CD4-positive, alpha-beta T cell treated with Interleukin-4 for 1 hour (primary cell): ENCODE results near the gene SMIM33.
A peak's percentile ranks its signal among the peaks of the same experiment; 100 is the strongest.
"Not testable (repeated sequence)": the region's sequence is repeated elsewhere in the genome, so short reads cannot be mapped to it uniquely, and the experiment has no call there.

Experiments used
- DNase-seq, 2 donors: peaks; one replicate each; pipeline ENCODE4 v3.0.0-alpha.2; 2020 to 2022

SMIM33 gene

DNA sequence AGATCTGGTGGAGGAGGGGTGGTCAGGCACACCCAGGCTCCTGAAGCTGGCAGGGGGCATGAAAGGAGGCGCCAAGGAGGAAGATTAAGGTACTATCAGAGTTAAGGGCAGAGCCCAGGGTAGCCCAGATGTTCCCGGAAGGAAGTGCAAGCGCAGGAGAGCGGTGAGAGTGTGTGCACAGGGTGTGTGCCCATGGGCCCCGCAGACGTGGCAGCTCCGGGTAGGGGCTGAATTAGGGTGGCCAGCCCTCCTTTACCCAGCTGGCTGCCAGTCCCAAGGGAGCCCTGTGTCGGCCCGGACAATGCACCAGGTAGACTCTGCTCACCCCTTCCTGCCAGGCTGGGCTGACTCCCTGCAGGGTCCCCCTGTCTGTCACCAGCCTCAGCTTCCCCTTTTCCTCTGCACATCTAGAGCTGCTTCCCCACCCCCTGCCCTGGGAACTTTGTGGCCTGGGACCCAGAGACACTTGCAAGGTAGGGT lies at the start of gene SMIM33:
TSS of gene SMIM33 (plus strand) at position 184 of the 480 bp plus-strand sequence. CDS start at position 302, 118 bp downstream.
- DNase-seq: peak in 1 of 2 donors; percentile 59

DNA sequence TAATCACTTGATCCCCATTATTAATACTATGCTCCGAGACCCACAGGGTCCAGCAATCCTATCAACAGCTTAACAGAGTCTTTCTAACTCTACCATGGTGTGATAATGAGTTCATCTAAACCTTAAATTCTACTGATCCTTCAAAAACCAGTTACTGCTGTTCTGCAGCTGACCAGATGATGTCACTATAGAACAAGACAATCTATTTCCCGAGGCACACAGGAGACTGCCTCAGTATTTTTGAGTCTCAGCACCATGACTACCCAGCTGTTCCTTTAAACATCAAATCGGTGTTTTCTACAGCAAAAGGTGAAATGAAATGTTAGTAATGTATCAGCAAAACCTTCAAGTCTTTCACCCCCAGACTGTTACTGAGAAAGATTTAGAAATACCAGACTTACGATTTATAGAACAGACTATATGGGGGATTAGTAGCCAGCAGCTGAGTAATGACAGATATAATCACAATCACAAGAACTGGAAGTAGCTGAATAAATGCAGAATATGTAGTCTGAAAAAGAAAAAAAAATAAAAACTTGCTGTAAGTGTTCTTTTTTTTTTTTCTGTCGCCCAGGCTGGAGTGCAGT lies 48.4 kb upstream of the SMIM33 start:
- DNase-seq: peak; percentile 74 to 88

DNA sequence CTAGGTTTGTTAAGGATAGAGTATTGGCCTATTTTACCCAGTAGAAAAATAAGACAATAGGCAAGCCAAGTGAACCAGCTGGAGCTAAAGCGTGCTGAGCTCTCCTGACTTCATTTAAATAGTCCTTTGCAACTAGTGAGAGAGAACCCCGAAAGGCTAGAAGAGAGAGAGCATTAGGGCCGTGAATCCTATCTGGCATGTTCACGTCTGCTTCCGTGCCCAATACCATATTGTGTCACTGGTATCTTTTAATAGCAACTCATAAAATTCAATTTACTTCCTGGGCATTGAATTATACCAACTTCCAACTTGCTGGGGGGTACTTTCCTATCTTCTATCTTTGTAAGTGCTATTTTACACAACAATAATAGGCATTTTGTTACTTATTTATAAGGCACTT lies 45.3 kb upstream of the SMIM33 start:
- no peak for DNase-seq

DNA sequence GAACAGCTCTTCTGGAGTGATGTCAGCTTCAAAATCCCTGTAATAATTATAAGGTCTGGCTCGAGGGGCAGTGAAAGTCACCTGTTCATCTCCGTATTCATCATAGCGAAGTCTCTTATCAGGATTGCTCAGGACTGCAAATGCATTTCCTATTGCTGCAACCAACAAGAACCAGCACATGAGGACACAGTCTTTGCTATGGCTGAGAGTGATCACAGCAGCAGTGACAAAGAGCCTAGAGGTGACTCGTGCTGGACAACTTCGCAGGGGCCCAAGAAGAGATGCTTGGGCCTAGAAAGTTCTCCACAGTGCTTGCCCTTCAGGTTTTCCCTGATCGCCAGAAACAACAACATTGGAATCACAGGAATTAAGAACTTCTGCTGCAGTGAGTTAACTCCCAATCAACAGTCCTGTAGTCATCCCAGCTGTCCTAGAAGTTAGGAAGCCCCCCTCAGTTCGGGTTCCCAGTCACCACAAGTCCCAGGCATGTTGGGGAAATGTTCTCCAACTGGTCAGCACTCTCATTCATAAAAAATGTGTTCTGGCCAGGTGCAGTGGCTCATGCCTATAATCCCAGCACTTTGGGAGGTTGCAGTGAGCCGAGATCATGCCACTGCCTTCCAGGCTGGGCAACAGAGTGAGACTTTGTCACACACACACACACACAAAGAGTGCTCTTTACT lies 44.5 kb upstream of the SMIM33 start:
- no peak for DNase-seq

DNA sequence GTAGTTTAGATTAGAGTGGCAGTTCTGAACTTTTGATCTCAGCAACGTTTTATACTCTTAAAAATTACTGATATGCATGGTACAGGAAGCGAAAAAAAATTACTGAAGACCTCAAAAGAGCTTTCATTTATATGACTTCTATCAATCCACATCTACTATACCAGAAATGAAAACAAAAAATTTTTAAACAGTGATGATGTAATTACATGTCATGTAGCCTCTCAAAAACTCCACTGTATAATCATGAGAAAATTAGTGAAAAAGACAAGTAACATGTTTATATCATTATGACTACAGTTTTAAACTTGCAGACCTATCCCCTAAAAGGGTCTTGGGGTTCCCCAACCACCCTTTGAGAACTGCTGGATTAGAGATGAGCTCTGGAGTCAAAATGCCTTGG lies 40.8 kb upstream of the SMIM33 start:
- DNase-seq: no peak

DNA sequence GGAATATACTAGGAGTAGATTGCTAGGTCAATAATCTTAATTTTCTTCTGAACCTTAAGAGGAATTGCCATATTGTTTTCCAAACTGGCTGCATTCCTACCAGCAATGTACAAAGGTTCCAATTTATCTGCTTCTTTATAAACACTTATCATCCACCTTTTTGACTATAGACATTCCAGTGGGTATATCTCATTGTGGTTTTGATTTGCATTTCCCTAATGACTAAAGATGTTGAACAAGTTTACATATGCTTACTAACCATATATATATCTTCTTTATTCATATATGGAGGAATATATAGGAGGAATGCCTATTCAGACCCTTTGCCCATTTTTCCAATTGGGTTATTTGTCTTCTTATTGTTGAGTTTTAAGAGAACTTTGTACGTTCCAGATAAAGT lies 39.1 kb upstream of the SMIM33 start:
- DNase-seq: no peak

DNA sequence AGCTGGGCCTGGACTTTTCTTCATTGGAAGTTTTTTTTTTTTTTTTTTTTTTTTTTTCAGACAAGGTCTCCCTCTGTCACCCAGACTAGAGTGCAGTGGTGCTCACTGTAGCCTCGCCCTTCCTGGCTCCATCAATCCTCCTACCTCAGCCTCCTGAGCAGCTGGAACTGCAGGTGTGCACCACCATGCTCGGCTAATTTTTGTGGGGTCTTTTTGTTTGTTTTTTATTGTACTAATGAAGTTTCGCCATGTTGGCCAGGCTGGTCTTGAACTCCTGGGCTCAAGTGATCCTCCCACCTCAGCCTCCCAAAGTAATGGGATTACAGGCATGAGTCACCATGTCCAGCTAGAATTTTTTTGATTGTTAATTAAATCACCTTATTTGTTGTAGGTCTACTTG lies 35.1 kb upstream of the SMIM33 start:
- DNase-seq: no peak

DNA sequence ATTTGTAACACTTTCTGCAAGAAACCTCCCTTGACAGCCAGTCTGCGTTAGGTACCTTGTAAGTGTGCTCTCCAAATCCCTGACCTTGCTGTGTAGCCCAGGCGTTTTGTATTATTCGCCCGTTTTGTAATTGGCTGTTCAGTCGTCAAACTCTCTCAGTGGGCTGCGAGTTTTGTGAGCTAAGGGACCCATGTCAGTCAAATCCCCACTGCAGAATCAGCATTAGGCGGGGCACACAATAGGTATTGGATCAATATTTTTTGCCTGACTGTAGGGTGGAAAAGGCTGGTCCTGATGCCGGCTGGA lies 32.1 kb upstream of the SMIM33 start:
- DNase-seq: no peak

DNA sequence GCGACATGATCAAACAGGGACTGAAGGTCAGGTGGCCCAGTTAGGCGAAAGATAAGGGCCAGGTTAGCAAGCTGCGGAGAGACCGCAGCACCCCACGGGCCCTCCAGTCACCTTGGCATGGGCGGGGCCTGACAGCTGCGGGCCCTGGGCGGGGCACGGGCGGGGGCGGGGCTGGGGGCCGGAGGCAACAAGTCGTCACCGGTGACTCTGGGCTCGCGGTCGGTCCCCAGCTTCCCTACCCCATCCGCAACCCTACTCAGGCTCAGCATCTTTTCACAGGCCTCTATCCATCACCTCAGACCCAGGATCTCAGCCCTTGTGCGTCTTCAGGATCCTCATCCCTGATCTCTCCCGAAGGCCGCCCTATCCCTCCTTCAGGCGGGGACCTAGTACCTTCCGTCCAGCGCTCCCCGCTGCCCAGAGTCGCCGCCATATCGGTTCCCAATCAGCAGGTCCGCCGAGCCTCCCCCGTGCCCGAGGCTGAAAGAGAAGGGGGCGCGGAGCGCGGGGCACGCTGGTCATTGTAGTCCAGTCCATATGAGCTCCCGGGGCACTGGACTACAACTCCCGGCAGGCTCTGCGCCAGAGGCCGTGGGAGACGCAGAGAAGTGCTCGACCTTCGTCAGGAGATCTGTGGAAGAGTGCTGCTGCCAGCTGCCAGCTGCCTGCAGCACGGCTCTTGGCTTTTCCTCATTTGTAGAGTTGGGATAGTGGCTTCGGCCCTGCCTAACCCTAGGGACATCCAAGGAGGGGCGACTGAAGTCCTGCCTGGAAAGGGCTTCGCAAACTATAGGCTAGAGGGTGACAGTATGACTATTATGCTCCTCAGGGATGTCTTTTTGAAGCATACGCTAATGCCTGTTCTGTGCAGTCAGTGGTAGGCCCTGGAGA lies 31.5 kb upstream of the SMIM33 start, which contains the start of gene DNAJC18:
TSS of gene DNAJC18 (minus strand) at position 513 of the 891 bp plus-strand sequence. CDS start at position 433, 80 bp downstream.
- DNase-seq: peak; percentile 90 to 92

DNA sequence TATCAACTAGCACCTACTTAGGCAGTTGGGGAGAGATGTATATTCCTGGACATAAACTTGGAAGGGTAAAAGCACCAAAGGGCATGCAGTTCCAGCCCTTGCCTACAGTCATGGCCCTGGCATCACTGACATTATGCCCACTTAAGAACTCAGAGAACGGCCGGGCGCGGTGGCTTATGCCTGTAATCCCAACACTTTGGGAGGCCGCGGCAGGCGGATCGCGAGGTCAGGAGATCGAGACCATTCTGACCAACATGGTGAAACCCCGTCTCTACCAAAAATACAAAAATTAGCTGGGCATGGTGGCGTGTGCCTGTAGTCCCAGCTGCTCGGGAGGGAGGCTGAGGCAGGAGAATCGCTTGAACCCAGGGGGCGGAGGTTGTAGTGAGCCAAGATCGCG lies 30.4 kb upstream of the SMIM33 start:
- DNase-seq: not testable (repeated sequence)

DNA sequence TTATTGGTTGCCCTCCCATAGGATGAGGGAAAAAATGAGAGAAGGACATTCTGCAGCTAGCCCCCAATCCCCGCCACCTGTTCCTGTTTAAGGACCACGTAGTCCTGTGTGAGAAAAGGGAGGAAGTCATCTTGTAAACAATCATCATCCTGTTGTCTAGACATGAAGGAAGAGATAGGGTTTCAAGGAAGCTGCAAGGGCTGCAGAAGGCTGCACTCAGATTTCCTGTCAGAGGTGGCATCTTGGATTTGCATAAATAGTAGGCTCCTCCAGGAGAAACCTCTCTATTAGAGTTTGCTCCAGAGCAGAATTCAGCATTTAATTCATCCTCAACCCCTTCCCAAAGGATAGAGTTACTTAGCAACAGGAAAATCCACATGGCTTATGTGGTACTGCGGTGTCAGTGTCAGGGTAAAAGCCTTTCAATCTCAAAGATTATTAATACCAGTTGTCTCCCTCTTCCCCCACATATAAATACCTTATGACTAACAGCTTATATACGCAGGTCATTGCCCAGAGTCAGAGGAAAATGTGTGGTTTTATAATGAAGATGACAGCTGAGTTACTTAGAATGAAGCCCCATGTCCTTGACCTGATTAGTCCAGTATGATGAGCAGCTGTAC lies 26.9 kb upstream of the SMIM33 start:
- peak in 1 of 2 donors; percentile 48 for DNase-seq

DNA sequence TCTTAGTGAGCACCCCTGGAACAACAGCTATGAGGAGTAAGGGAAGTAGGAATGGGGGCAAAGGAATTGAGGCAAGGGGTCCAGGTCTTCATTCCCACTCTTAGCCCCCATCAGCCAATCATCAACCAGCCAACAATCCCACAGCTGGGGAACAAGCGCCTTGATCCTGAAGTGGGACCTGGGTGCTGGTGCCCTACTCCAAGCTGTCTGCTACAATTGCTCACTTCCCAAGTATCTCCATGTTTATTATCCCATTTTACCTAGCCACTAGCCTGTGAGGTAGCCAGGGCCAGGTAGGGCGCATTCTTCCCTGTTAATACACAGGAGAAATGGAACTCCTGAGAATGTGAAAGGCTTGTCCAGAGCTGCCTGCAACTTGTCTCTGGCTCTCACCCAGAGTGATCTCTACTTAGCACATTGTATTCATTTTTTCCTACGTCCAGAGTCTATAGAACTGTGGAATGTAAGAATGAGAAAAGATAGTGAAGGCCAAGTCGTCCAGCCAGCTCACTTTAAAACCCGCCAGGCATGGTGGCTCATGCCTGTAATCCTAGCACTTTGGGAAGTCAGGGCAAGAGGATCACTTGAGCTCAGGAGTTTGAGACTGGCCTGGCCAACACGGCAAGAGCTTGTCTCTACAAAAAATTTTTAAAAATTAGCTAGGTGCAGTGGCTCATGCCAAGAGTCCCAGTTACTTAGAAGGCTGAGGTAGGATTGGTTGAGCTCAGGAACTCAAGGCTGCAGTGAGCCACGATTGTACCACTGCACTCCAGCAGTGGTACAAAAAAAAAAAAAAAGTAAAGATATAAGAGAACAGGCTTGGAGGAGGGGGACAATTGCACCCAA lies 25.3 kb upstream of the SMIM33 start:
- DNase-seq: no peak

DNA sequence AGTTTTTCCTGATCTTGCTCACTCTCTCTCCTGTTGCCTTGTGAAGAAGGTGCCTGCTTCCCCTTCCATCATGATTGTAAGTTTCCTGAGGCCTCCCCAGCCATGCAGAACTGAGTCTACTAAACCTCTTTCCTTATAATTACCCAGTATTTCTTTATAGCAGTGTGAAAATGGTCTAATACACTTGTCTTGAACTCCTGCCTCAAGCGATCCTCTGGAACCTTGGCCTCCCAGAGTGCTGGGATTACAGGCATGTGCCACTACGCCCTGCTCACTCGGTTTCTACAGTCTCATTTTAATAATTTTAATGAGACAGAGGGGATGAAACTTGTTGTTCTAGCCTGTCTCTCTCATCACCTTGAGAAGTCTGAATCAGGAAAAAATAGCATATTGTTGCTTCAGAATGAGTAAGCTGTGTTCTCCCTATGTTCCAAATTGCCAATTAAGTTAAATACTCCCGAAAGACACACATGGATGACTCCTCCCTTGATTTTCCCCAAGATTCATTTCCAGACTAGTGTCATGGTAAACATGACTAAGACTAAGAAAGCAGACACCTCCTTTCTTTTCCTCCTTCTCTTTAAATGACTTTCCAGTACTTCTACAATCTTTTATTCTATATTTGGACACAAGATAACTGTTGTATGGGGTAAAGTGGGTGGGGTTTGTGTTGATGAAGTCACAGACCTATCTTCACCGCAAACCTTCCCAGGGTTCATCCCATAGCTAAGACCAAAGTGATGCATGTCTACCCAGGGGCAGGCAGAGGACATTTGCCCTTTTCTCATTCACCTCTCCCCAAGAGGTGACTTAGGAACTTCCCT lies 23.6 kb upstream of the SMIM33 start:
- no peak for DNase-seq

DNA sequence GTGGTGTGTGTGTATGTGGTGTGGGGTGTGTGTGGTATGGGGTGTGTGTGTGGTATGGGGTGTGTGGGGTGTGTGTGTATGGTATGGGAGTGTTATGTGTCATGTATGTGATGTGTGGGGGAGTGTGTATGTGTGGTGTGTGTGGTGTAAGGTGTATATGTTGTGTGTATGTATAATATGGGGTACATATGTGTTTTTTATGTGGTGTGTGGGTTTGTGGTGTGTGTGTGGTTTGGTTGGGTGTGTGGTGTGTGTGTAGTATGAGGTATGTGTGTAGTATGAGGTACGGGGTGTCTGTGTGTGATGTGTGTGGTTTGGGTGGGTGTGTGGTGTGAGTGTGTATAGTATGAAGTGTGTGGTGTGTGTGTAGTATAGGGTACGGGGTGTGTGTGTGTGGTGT lies 19.6 kb upstream of the SMIM33 start:
- no peak for DNase-seq

DNA sequence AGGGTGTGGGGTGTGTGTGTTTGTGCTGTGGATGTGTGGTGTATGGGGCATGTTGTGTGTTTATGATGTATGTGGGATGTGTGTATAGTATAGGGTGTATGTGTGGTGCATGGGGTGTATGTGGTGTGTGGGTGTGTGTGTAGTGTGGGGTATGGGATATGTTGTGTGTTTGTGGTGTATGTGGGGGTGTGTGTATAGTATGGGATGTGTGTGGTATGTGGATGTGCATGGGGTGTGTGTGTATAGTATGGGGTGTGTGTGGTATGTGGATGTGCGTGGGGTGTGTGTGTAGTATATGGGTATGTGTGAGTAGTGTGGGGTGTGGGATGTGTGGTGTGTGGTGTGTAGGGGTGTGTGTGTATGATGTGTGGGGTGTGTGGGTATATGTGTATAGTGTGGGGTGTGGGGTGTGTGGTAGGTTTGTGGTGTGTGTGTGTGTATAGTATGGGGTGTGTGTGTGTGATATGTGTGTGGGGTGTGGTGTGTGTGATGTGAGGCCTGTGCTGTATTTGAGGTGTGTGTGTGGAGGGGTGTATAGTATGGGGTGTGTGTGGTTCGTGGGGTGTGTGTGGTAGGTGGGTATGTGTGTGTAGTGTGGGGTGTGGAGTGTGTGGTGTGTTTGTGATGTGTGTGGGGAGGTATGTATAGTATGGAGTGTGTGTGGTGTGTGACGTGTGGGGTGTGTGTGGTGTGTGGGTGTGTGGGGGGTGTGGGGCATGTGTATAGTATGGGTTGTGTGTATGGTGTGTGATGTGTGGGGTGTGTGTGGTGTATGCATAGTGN lies 18.7 kb upstream of the SMIM33 start:
- DNase-seq: no peak

DNA sequence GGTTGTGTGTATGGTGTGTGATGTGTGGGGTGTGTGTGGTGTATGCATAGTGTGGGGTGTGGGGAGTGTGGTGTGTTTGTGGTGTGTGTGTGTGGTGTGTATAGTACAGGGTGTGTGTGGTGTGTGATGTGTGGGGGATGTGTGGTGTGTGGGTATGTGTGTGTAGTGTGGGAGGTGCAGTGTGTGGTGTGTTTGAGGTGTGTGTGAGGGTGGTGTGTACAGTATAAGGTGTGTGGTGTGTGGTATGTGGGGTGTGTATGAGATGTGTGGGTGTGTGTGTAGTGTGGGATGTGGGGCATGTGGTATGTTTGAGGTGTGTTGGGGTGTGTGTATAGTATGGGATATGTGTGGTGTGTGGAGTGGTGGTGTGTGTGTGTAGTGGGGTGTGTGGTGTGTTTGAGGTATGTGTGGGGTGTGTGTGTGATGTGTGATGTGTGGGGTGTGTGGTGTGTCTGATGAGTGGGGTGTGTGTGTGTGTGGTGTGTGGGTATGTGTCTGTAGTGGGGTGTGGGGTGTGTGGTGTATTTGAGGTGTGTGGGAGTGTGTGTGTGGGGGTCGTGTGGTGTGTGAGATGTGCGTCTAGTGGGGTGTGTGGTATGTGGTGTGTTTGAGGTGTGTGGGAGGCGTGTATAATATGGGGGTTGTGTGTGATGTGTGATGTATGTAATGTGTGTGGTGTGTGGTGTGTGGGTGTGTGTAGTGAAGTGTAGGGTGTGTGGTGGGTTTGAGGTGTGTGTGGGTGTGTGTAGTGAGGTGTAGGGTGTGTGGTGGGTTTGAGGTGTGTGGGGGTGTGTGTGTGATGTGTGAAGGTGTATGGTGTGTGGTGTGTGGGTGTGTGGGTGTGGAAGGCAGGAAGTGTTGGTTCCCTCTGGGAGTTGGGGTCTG lies 16.9 kb upstream of the SMIM33 start:
- DNase-seq: peak; percentile 60 to 70

DNA sequence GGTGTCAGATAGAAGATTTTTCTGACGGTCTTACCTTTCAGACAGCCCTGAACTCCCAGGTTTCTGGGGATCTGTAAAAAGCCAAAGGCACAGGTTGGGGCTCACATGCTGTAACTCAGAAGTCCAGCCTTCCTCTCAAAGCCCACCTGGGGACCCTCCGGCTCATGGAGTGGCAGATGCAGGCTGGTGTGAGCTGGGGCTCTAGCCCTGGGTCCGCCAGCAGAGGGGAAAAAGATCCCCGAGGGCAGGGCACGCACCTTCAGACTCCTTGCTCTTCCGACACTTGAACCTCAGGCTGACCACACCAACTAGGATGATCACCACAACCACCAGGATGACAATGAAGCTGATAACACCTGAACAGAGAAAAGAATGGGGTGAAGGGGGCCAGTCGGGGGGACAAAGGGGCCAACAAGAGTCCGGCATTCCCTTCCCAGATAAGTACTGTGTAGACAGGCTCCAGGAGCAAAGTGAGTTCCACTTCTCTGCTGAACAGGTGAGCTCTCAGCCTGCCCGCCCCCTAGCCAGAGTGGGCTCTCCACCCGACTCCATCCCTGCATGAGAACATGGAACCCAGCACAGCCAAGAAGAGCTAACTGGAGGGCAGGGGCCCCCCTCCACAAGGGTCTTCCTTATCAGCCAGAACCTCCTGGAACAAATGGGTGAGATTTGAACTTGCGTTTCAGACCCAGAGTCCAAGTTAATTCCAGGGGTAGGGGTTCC lies 16.1 kb upstream of the SMIM33 start:
- DNase-seq: no peak

DNA sequence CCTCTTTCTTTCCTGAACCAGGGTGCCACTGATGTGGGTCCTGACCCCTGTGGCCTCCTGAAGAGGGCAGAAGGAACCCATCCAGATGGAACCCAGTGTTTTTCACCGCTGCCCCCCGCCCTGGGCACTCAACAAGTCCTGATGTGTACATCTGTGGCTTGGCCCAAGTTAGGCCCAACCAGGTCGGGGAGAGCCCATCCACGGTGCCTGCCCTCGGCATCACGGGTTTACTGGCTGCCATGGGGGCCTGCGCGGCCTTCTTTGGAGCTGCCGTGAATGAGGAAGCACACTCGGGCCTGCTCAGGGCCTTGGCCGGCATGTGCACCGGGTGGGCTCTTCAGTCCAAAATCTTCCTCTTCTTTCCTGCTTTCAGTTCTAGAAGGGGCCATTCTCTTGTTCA lies 14.0 kb upstream of the SMIM33 start:
- no peak for DNase-seq

DNA sequence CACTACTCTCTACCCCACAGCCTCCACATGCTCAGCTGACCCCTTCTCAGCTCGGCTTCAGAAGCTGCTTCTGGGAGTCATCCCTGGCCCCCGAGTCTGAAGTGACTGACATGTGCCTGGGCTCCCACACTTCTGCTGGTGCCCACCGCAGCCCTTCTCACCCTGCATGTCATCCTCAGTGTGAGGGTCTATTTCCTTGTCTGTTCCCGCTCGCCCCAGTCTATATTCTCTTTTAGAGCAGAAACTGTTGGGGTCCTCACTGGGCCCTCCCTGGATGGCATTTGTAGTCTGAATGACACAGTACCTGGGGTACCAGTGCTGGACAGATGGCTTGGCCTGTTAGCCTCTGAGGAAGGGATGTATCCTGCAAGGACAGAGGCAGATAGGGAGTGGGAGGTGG lies 13.6 kb upstream of the SMIM33 start:
- no peak for DNase-seq
